ENCODE results near the gene KCNAB2.
"Not testable (repeated sequence)": the region's sequence is repeated elsewhere in the genome, so short reads cannot be mapped to it uniquely, and the experiment has no call there.

Gene KCNAB2

GRCh38 chr1:6059866-6060265, 14.2 kb downstream of the KCNAB2 start:
- DNase-seq = no peak

GRCh38 chr1:6062670-6063069, 17.0 kb downstream of the KCNAB2 start:
- DNase-seq = no peak

- not testable (repeated sequence) for DNase-seq
Observed at GRCh38 chr1:6063532-6064053, 17.9 kb downstream of the KCNAB2 start.

GRCh38 chr1:6065093-6065858, 19.6 kb downstream of the KCNAB2 start:
- no peak for DNase-seq

GRCh38 chr1:6066680-6067079, 21.0 kb downstream of the KCNAB2 start:
- no peak for DNase-seq

- DNase-seq = no peak
Observed at GRCh38 chr1:6068073-6068472, 22.4 kb downstream of the KCNAB2 start.

- no peak for DNase-seq
Observed at GRCh38 chr1:6068932-6069331, 23.2 kb downstream of the KCNAB2 start.

GRCh38 chr1:6069573-6069972, 23.9 kb downstream of the KCNAB2 start:
- no peak for DNase-seq

GRCh38 chr1:6070450-6070974, 24.8 kb downstream of the KCNAB2 start:
- DNase-seq = no peak

- DNase-seq = no peak
Observed at GRCh38 chr1:6071219-6071618, 25.5 kb downstream of the KCNAB2 start.

- DNase-seq = no peak
Observed at GRCh38 chr1:6072774-6073479, 27.2 kb downstream of the KCNAB2 start.

- no peak for DNase-seq
Observed at GRCh38 chr1:6073480-6074053, 27.9 kb downstream of the KCNAB2 start.

- no peak for DNase-seq
Observed at GRCh38 chr1:6074192-6074901, 28.7 kb downstream of the KCNAB2 start.

- DNase-seq = no peak
Observed at GRCh38 chr1:6075748-6076147, 30.1 kb downstream of the KCNAB2 start.

- not testable (repeated sequence) for DNase-seq
Observed at GRCh38 chr1:6077061-6077460, 31.4 kb downstream of the KCNAB2 start.

GRCh38 chr1:6077506-6077905, 31.8 kb downstream of the KCNAB2 start:
- no peak for DNase-seq

GRCh38 chr1:6077919-6078318, 32.2 kb downstream of the KCNAB2 start:
- no peak for DNase-seq

- no peak for DNase-seq
Observed at GRCh38 chr1:6080469-6080868, 34.8 kb downstream of the KCNAB2 start.

GRCh38 chr1:6081901-6082300, 36.2 kb downstream of the KCNAB2 start:
- no peak for DNase-seq

- DNase-seq = no peak
Observed at GRCh38 chr1:6082430-6082971, 36.8 kb downstream of the KCNAB2 start.

GRCh38 chr1:6083385-6083784, 37.7 kb downstream of the KCNAB2 start:
- no peak for DNase-seq

- DNase-seq = no peak
Observed at GRCh38 chr1:6083801-6084446, 38.2 kb downstream of the KCNAB2 start.
